HG02759 (cell line): ENCODE results near the gene CD81.

ENCODE experiments used
- ATAC-seq: cut with Tn5 transposase; IDR thresholded peaks from one replicate; pipeline ENCODE4 v1.9.1; 2021; ENCODE audit warnings: mild to moderate bottlenecking, moderate library complexity; ENCODE audit not compliant: unreplicated experiment

CD81 gene

DNA sequence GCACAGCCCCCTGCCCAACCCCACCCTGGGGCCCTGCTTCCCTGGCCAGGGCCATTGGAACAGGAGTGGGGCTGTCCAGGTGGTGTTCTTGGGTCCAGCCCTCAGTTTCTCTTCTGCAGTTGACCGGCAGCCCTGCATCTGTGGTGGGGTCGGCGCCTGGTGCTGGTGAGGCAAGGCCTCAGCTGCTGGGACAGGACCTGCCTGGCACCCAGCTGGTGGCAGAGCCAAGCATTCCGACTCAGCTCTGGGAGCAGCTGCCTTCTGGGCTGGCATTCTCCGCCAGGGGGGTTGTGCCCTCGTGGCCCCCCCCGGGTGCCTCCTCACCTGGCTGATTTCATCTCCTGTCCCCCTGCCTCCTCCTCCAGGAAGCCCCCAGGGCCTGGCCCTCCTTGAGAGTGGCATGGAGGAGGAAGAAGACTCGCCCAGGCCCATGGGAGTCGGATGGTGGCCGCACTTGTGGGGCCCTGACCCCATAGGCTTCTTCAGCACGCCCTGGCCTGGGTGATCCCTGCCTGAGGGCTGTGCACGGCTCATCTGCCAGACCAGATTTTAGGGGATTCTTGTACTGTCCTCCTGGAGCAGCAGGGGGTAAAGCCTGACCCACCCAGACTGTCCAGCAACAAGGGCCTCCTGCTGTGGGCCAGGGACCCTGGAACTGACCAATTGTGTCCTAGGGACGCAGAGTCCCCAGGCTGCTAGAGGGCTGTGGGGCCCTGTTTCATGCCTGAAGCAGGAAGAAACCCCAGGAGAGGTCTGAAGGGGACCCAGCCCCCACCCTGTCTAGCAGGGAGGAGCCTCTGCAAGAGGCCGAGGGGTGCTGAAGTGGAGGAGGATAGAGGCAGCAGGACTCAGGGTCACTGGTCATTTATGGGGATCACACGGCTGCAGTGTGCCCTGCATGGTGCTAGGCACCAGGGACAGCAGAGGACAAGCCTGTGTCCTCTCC is 11.6 kb downstream of the CD81 start:
- ATAC-seq: no peak

DNA sequence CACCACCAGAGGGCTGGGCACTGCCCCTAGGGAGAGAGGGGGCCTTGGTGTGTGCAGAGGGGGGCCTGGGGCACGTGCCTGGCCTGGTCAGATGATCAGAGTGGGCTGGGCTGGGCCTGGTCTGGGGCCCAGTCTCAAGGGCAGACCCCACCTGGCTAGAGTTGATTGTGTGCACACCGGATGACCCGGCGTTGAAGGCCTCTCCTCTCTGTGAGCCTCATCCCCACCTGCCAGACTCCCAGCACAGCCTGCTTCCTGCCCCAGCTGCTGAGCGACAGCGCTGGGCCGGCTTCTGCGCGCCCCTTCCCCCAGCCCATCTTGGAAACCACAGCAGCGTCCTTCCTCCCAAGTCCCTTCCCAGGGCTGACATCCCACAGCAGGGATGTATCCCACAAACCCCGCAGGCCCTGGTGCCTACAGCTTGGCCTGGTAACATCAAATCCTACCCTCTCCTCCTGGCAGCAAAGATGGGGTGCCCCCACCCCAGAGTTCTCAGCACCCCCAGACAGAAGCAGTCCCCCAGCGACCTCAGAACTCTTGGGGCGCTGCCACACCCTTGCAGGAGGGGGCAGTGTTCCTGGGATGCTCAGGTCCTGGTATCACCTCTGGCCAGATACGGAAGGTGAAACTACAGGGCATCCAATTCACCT is 12.4 kb downstream of the CD81 start:
- ATAC-seq: no peak

GRCh38 chr11:2390091-2390724 is 13.1 kb downstream of the CD81 start:
- no peak for ATAC-seq

- ATAC-seq: no peak
Measured at GRCh38 chr11:2390725-2391151, 13.6 kb downstream of the CD81 start.

DNA sequence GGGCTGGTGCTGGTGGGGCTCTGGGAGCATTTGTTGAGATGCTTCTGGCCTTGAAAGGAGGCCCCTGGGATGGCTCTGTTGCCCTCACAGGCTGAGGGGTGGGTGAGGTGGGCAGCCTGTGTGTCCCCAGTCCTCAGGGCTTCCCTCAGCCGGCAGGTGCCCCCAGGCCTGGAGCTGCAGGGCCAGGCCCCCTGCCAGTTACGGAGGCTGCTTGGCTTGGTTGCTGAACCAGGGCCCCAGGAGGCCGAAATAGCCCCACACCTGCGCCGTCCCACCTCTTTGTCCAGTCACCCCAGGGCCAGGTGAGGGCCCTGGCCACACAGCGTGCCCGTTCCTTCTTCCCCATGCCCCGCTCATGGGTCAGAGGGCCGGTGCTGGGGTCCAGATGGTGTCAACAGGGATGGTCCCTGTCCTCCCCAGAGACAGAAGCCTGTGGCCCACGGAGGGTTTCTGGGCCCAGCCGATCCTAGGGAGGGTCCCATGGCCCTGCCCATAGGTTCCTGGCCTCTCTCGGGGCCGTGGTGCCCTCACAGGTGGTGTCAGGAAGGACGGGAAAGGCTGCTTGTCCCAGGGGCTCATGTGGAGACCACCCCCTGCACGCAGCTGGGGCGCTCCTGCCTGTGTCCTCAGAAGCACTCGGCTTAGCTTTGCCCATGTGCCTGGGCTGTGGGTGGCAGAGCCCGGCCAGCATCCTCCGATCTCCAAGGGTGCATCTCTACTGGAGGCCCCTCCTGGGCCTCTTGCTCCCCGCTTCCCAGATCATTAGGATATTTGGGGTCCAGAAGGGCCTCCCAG is 14.3 kb downstream of the CD81 start:
- ATAC-seq: no peak

DNA sequence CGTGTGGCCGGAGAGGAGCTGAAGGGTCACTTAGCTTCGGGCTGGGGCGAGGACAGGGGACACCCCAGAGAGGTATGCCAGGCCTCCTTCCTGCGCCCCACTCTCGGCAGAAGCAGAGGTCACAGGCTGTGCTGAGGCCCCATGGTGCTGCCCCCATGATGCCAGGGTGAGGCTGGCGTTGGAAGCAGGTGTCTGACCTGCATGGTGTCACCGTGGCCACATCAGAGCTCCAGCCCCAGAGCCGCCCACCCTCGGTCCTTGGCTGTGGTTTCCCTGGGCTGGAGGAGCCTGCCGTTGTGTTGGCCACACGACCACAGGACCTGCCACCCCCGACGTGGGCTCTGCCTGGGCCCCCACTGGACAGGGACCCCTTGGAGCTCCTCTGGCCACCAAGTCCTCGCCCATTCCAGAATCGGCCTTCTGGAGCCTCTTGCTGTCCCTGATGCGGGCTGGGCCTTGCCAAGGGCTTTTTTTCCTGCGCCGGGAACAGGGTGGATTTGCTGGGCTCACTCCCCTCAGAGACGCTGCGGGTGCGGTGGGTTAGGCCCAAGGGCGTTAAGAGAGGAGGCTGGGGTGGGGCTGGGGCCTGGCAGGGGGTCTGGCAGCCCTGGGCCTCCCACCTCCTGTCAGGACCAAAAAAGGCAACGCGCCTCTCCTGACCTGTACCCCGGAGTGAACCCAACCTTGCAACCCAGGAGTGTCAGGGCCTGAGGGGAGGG is 15.3 kb downstream of the CD81 start:
- no peak for ATAC-seq

- ATAC-seq: no peak
Measured at GRCh38 chr11:2393111-2393868, 16.2 kb downstream of the CD81 start.

DNA sequence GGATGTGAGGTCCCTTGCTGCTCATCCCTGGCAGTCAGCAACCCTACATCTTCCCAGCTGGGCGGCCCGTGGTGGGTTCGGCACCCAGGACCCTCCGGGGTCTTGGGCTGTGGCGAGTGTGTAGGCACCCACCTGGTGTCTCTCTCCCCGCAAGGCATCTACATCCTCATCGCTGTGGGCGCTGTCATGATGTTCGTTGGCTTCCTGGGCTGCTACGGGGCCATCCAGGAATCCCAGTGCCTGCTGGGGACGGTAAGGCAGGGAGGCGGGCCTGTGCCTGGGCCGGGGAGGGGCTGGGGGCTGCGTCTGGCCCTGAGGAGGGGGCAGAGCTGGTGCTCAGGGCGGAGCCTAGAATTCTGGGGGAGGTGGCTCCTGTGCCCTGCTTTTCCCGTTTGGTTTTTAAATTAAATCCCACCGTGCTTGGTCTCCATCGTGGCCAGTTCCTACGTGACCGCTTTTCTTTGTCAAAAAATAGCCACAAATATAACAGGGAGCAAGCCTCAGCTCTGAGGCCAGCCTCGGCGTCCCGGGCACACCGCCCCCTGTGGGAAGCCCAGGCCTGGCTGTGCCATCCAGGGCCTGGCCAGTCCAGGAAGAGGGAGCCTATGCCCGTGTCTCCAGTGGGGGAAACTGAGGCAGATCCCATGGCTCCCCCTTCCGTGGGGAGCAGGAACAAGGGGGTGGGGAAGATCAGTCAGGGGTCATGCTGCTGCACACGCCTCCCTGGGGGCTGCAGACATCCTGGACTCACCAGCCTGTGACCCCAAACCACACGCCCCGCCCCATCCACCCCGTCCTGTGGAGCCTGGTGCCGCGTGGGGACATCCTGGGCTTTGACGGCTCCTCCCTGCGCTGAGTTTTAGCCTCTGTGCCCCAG is 17.1 kb downstream of the CD81 start:
- no peak for ATAC-seq

- no peak for ATAC-seq
Measured at GRCh38 chr11:2394818-2395105, 17.7 kb downstream of the CD81 start.

- no peak for ATAC-seq
Measured at GRCh38 chr11:2395211-2395730, 18.2 kb downstream of the CD81 start.

GRCh38 chr11:2395856-2396255 is 18.7 kb downstream of the CD81 start:
- no peak for ATAC-seq

DNA sequence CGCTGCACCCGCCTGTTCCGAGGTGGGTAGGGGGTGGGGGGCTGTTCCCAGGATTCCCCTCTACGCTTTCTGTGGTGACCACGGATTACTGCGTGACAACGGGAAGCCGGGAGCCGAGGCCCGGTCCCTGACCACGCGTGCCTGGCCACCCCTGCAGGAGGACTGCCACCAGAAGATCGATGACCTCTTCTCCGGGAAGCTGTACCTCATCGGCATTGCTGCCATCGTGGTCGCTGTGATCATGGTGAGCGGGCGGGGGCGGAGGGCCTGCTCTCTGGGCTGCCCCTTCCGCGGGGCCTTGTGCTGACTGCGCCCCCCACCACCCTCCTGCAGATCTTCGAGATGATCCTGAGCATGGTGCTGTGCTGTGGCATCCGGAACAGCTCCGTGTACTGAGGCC is 19.4 kb downstream of the CD81 start:
- no peak for ATAC-seq

GRCh38 chr11:2397005-2397404 is 19.9 kb downstream of the CD81 start:
- ATAC-seq: no peak

DNA sequence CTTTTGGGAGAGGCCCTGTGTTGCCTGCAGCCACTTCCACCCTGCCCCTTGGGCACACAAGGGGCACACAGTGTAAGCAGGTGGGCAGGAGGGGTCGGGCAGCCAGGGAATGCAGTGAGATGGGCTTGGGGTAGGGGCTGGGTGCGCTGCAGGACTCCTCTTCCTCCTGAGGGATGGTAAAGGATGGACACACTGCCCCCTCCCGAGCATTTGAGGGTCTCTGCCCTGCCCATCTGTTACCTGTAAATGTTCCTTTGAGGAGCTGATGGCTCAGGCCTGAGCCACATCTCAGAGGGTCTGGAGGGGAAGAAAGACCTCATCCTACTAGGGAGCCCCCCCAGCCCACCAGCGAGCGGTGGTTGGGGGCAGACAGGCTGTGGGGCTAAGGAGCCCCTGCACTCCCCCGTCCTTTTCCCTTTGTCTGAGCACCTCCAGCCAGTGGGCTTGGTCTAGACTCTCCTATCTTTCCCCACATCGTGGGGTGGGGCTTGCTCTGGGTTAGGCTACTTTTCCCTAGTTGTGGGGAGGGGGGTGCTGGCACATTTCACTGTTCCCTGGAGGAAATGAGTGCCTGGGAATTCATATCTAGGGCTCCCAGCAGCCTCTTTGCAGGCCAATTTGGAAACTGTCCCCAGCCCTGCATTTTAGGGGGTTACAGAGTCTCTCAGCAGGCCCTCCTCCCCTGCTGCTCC is 21.7 kb downstream of the CD81 start:
- no peak for ATAC-seq

DNA sequence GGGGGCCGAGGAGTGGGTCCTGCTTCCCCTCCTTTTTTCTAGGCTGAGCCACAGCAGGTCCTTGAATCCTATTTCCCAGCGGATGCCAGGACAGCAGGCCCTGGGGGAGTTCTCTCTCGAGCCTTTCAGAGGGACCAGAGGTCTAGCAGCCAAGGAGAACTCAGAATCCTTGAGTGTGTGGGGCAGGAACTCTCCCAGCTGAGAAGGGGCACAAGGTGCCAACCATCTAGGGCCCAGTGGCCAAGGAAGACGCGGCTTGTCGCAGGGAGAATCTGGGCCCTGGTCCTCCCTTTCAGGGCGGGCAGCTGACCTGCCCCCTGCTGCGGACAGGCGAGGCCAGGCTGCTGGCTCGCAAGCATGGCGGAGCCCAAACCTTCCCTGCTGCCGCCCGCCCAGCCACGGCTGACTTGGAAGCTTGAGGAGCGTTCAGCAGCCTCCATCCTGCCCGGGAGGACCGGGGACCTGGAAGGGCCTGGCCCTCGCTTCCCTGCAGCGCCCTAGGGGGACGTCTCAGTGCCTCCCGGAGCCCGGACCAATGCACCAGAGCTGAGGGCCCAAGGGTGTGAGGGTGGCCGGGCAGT is 22.5 kb downstream of the CD81 start:
- peak; percentile 0 for ATAC-seq

- ATAC-seq: peak; percentile 87
Measured at GRCh38 chr11:2400069-2400761, 23.1 kb downstream of the CD81 start, which contains the start of gene TSSC4. Gene TSSC4, plus strand, starts transcription at chr11:2400750. Its CDS starts 1,884 bp downstream, at chr11:2402634.
